HG03565 (cell line): ENCODE data around the gene PAPSS2.

Source experiments
- ATAC-seq: cut with Tn5 transposase; IDR thresholded peaks from one replicate; pipeline ENCODE4 v1.9.1; 2021; ENCODE audit warnings: mild to moderate bottlenecking, moderate library complexity; ENCODE audit not compliant: unreplicated experiment

Gene PAPSS2

GRCh38 chr10:87669752-87670151, 10.1 kb downstream of the PAPSS2 start:
- no peak for ATAC-seq

DNA sequence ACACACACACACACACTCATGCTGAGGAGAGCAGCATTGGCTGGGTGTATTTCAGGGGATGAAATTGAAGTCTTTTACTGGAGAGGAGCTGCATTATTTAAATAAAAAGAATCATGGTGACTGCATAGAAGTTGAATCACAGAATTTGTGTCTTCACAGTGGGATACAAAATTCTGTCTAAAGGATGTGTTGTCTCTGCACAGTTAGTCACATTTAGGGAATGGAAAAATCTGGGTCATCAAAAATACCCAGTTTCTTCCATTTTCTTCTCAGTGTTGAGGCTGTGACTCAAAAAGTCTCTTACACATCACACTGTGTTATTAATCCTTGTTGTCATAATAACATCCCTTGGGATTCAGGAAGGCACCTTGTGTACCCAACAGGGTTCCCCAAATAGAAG, 10.9 kb downstream of the PAPSS2 start:
- ATAC-seq: no peak

DNA sequence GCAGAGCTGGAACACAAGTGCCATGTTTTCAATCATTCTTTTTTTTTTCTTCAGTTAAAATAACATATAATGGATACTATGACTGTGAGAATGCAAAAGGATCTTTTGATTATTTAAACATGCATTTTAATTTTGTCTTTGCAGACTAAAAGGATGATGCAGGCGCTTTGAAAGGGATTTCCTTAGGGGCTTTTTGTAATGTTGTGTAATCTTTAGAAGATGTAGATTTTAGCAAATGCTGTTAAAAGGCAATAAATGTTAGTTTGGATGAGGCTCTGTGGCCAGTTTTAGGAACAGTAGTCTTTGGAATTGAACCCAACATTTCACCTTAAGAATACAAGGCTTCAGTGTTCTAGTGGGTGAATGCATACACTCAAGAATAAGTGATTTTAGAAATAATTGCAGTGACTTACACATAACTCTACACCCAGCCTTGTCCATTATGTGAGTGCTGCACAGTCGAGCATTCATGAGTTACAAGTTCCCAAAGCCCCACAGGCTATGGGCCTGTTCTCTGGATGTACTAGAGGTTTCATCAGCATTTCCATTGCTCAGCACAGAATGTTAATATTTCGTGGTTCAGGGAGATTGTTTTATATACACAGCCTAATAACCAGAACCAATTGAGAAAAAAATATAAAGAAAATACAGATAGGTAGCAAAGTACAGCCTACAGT, 11.6 kb downstream of the PAPSS2 start:
- ATAC-seq: no peak

- ATAC-seq: no peak
Measured at GRCh38 chr10:87672551-87672950, 12.9 kb downstream of the PAPSS2 start.

DNA sequence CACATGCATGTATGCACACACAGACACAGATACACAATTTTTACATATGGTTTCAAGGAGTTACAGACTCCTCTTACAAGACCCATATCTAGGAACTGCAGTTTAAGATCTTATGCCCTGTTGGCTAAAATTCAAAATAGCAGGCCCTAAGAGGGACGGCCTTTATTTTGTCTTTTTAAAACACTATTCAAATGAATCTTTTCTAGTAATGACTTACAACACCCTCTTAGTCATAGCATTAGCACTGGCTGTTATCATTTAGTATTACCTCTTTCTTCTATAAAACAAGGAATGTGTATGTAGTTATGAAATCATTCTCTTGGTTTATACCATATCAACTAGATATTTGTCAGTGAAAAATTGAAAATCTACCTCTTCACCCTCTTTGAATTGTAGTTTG, 15.3 kb downstream of the PAPSS2 start:
- no peak for ATAC-seq

DNA sequence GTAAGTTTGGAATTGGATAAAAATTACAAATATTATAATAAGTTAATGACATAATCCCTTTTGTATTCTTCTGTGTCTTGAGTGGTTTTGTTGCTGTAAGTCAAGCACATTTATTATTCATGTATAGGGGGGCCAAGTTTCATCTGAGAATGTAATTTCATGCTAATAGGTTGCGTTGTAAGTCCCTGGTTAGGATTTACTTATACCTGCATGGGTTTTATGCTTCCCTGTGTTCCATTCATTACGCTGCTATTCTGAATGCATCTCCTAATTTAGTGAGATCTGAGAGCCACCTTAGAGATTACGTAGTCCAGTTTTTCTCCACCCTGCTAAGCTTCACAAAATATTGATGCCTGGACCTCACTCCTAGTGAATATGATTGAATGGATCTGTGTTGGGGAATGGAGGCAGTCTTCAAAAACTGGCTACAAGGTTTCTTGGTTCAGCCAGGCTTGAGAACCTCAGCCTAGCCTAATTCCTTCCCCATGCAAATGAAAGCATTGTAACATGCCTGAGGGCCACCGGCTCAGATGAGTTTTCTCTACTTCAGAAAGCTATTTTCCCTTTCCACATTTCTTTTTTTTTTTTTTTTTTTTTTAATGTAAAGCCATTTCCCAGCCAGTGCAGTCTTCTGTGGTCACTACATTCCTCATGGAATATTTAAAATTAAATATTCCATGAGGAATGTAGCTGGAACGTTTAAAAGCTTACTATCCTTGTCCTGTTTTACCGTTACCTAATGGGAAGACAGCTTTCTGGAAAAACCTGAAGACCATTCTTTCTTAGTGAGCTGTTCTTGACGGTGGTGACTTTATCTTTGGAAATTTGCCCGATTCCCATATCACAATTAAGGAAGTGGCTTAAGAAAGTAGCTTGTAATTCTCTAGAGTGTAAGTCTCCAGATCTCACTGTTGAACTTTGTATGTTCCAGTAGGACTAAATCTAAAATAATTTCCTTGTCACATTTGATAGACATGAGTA, 16.0 kb downstream of the PAPSS2 start:
- no peak for ATAC-seq

- no peak for ATAC-seq
Measured at GRCh38 chr10:87677595-87677994, 17.9 kb downstream of the PAPSS2 start.

GRCh38 chr10:87678302-87678701, 18.6 kb downstream of the PAPSS2 start:
- ATAC-seq: no peak

GRCh38 chr10:87683356-87683755, 23.7 kb downstream of the PAPSS2 start:
- ATAC-seq: no peak

- ATAC-seq: no peak
Measured at GRCh38 chr10:87684001-87684638, 24.4 kb downstream of the PAPSS2 start.

GRCh38 chr10:87685832-87686574, 26.3 kb downstream of the PAPSS2 start:
- ATAC-seq: no peak

DNA sequence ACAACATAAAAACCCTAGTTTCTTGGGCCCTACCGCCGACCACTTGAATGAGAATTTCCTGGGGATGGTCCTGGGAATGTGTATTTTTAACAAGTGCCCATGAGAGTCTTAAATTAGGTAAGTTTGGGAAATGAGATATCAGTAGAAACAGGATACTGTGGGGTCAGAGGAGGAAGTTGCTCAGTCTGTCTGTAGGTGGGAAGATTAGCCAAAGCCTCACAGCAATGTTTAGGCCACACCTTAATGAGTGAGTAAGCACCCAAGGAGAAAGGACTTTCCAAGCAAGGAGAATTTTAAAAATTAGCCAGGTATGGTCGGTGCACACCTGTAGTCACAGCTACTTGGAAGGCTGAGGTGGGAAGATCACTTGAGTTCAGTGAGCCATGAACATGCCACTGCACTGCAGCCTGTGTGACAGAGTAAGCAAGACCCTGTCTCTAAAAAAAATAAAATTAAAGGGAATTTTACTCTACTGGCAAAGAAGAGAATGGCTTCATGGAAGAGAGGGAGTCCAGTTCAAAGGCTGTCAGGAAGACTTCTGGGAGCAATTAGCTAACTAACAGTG, 31.9 kb downstream of the PAPSS2 start:
- ATAC-seq: no peak

GRCh38 chr10:87692956-87693484, 33.3 kb downstream of the PAPSS2 start:
- ATAC-seq: no peak

- ATAC-seq: no peak
Measured at GRCh38 chr10:87694011-87694794, 34.5 kb downstream of the PAPSS2 start.

- no peak for ATAC-seq
Measured at GRCh38 chr10:87695074-87695473, 35.4 kb downstream of the PAPSS2 start.

- ATAC-seq: no peak
Measured at GRCh38 chr10:87696922-87697745, 37.5 kb downstream of the PAPSS2 start.

DNA sequence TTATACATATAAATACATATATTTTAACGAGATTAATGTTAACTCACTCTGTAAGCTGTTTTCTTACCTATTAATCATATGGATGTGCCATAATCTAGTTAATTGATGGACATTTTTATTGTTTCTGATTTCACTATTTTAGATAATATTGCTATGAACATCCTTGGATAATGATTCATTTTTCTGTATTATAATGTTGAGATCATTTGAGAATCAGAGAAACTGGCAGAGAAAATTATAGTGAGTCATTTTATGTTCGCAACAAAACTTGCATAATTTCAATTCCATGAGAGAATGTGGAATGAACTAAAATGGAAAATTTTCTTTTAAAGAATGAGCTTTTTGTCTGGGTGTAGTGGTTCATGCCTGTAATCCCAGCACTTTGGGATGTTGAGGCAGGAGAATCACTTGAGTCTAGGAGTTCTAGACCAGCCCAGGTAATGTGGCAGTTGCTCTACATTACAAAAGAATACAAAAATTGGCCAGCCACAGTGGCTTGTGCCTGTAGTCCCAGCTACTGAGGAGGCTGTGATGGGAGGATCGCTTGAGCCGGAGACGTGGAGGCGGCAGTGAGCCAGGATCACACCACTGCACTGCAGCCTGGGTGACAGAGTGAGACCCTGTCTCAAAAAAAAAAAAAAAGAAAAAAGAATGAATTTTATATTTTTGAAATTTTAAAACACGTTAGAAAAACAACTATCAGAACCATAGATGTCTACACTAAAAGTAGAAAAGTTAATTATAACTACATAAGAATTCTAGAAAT, 40.5 kb downstream of the PAPSS2 start:
- ATAC-seq: no peak
